Adipocyte (in vitro differentiated cells): ENCODE results near the gene ABCF2.

ENCODE experiments used
- DNase-seq: peaks from one replicate; pipeline ENCODE4 v3.0.0-alpha.2; 2015; ENCODE audit warnings: low read depth
- H3K27me3 ChIP-seq: replicated peaks from 2 replicates; pipeline ENCODE4 v1.7.0; 2013; ENCODE audit warnings: mild to moderate bottlenecking, low read length, moderate library complexity; ENCODE audit not compliant: control insufficient read depth, insufficient read depth
- H3K36me3 ChIP-seq: 2 replicates; pipeline ENCODE4 v1.7.0; 2013; ENCODE audit warnings: low read length, mild to moderate bottlenecking, moderate library complexity; ENCODE audit not compliant: control insufficient read depth, insufficient read depth, severe bottlenecking
- H3K4me1 ChIP-seq: 2 replicates; pipeline ENCODE4 v1.7.0; 2013; ENCODE audit warnings: mild to moderate bottlenecking, low read length, moderate library complexity; ENCODE audit not compliant: control insufficient read depth, insufficient read depth
- H3K4me3 ChIP-seq: 2 replicates; pipeline ENCODE4 v1.7.0; 2013; ENCODE audit warnings: mild to moderate bottlenecking, low read length, moderate library complexity
- H3K9ac ChIP-seq: 2 replicates; pipeline ENCODE4 v1.7.0; 2013; ENCODE audit warnings: mild to moderate bottlenecking, low read length, moderate library complexity
- H3K9me3 ChIP-seq: 2 replicates; pipeline ENCODE4 v1.7.0; 2013; ENCODE audit warnings: mild to moderate bottlenecking, low read length, moderate library complexity; ENCODE audit not compliant: control insufficient read depth

The ABCF2 gene

GRCh38 chr7:151251689-151252560 lies 24.9 kb upstream of the ABCF2 start:
- DNase-seq: peak; percentile 90
- Histone ChIP-seq H3K4me3 (peak overlapping the region; percentile 92), H3K9ac (peak overlapping the region; percentile 95), H3K27me3 (peaks cover 12% of the 10 kb centered on the region), H3K36me3 (no peaks in the 10 kb centered on the region), H3K9me3 (no peaks in the 10 kb centered on the region), H3K4me1 (peaks cover 47% of the 10 kb centered on the region)

- Histone ChIP-seq H3K27me3 (peaks cover 12% of the 10 kb centered on the region), H3K9ac (peak overlapping the region; percentile 95), H3K4me3 (peak overlapping the region; percentile 92), H3K36me3 (no peaks in the 10 kb centered on the region), H3K4me1 (peaks cover 48% of the 10 kb centered on the region), H3K9me3 (no peaks in the 10 kb centered on the region)
- DNase-seq: no peak
Observed at GRCh38 chr7:151251328-151251688, 24.3 kb upstream of the ABCF2 start.

GRCh38 chr7:151250181-151251132 lies 23.5 kb upstream of the ABCF2 start:
- H3K36me3 ChIP-seq: no peaks in the 10 kb centered on the region
- peak overlapping the region; percentile 95 for H3K9ac ChIP-seq
- peaks cover 12% of the 10 kb centered on the region for H3K27me3 ChIP-seq
- DNase-seq: no peak
- H3K9me3 ChIP-seq: no peaks in the 10 kb centered on the region
- H3K4me3 ChIP-seq: peak overlapping the region; percentile 92
- H3K4me1 ChIP-seq: peaks cover 56% of the 10 kb centered on the region

GRCh38 chr7:151249732-151250072 lies 22.7 kb upstream of the ABCF2 start:
- Histone ChIP-seq H3K27me3 (peaks cover 11% of the 10 kb centered on the region), H3K9me3 (no peaks in the 10 kb centered on the region)
- DNase-seq: peak; percentile 72

GRCh38 chr7:151249034-151249731 lies 22.2 kb upstream of the ABCF2 start:
- Histone ChIP-seq H3K9ac (peak overlapping the region; percentile 98), H3K36me3 (no peaks in the 10 kb centered on the region), H3K9me3 (no peaks in the 10 kb centered on the region), H3K4me3 (peak overlapping the region; percentile 92), H3K4me1 (peaks cover 65% of the 10 kb centered on the region), H3K27me3 (peaks cover 6% of the 10 kb centered on the region)
- DNase-seq: peak; percentile 88

More at GRCh38 chr7:151249732-151250072, 22.7 kb upstream of the ABCF2 start:
- H3K9ac ChIP-seq: peak overlapping the region; percentile 98
- peaks cover 62% of the 10 kb centered on the region for H3K4me1 ChIP-seq
- no peaks in the 10 kb centered on the region for H3K36me3 ChIP-seq
- H3K4me3 ChIP-seq: peak overlapping the region; percentile 92

DNA sequence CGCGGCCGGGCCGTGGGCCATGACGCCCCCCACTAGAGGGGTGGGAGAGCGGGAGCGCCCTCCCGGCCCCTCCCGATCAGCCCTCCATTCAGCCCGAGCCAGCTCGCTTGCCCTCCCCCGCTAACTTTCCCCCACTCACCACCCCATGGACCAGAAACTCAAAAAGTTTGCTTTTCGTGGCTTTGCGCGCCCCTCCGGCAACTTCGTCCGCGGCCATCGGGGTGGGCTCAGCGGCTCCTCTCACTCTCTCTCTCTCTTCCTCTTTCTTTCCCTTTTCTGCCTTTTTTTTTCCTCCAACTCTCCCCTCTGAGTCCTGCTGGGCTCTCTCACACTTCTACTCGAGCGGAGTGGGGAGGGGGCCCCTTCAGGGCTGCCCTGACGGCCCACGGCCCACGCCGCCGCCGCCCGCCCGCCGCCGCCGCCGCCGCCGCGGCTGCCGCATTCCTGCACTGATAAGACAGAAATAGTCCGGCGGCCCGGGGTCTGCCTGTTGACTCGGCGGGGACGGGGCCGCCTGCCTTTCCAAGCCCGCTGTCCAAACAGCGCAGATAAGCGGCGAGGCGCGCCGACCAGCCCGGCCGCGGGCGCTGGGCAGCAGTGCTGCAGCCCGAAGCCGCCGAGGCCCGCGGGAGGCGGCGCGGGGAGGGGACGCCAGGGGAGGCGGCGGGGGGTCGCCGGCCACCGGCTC lies 21.5 kb upstream of the ABCF2 start, which contains the start of gene SMARCD3:
Gene SMARCD3, minus strand, starts transcription at position 349 of the 688 bp plus-strand sequence. Its CDS starts 132 bp downstream, at position 217.
- Histone ChIP-seq H3K36me3 (no peaks in the 10 kb centered on the region), H3K9me3 (no peaks in the 10 kb centered on the region), H3K4me3 (peak within 1 kb of the TSS; percentile 92), H3K9ac (peak within 1 kb of the TSS; percentile 98), H3K27me3 (no peaks in the 10 kb centered on the region), H3K4me1 (peaks cover 65% of the 10 kb centered on the region)
- DNase-seq: peak; percentile 77

DNA sequence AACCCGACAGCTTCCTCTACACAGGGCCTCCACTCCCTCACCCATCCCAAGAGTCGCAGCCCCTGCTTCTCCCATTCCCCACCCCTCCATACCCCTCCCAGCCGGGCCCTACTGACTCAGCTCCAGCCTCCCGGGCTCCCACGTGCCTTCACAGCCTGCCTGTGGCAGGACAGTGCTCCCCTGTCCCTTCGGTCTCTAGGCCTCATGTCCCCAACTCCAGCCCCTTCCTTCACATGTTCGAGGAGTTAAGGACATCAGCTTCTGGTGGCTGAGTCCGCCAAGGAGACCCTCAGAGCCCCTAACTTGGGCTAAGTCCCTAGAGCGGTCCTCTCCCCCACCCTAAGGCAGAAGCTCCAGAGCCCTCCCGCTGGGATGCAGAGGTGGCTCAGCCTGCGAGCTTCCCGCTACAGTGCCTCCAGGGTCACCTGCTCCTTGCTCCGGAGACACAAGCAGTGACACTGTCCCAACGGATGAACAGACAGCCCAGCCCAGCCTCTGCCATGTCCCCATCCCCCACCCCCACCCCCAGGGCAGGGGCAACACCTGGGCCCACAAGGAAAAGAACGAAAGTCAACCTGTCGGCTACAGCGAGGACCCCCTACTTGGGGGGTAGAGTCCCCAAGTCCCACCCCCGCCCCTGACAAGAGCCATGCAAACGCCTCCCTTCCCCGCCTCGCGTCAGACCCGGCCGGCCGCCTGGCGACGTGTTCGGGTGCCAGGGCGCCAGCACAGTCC lies 20.8 kb upstream of the ABCF2 start:
- Histone ChIP-seq H3K4me3 (peak overlapping the region; percentile 92), H3K36me3 (no peaks in the 10 kb centered on the region), H3K9me3 (no peaks in the 10 kb centered on the region), H3K9ac (peak overlapping the region; percentile 98), H3K4me1 (peaks cover 67% of the 10 kb centered on the region), H3K27me3 (no peaks in the 10 kb centered on the region)
- DNase-seq: peak; percentile 64

DNA sequence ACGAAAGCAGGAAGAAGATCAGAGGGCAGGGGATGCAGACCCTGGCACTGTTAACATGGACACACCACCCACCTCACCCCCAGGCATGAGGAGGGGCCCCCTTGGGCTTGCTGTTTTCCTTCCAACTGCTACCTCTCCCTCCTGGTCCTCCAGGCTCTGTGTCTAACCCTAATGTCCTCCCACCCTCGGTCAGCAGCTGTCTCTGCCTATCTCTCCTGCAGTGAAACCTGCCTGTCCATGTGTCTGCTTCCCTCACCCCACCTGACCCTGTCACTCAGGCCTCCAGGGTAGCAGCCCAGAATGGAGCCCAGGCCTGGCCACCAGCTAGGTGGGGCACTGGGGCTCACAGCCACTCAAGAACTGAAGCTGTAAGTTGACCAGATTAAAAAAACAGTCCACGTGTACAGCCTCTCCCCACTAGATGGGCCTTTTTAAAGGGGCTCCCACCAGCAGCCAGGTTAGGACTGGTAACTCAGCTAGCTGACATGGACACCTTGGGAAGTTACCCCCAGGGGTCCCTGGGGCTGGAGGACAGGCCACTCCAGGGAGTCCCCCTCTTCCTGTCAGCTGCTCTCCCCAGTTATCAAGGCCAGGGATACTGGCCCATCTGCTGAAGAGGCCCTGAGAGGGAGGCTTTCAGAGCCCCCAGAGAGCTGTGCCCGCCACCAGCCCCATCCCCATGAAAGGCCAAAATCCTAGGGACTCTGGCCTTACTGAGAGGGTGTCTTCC lies 20.0 kb upstream of the ABCF2 start:
- Histone ChIP-seq H3K27me3 (no peaks in the 10 kb centered on the region), H3K4me3 (peak overlapping the region; percentile 92), H3K9me3 (no peaks in the 10 kb centered on the region), H3K4me1 (peaks cover 65% of the 10 kb centered on the region), H3K36me3 (peaks cover 5% of the 10 kb centered on the region), H3K9ac (peak overlapping the region; percentile 98)
- peak; percentile 37 for DNase-seq

- no peaks in the 10 kb centered on the region for H3K9me3 ChIP-seq
- H3K4me3 ChIP-seq: peak overlapping the region; percentile 92
- peak overlapping the region; percentile 98 for H3K9ac ChIP-seq
- DNase-seq: no peak
- H3K4me1 ChIP-seq: peaks cover 63% of the 10 kb centered on the region
- H3K27me3 ChIP-seq: no peaks in the 10 kb centered on the region
- H3K36me3 ChIP-seq: peaks cover 13% of the 10 kb centered on the region
Observed at GRCh38 chr7:151246102-151246850, 19.3 kb upstream of the ABCF2 start.
